ENCODE results near the gene PTPN3. TPM values are rescaled to one million over a fixed set of nuclear protein-coding genes. Genes with fewer than 3 reads are reported as not detected.
A peak's percentile ranks its signal among the peaks of the same experiment; 100 is the strongest.
"Not testable (repeated sequence)": the region's sequence is repeated elsewhere in the genome, so short reads cannot be mapped to it uniquely, and the experiment has no call there.

Gene PTPN3, protein sequence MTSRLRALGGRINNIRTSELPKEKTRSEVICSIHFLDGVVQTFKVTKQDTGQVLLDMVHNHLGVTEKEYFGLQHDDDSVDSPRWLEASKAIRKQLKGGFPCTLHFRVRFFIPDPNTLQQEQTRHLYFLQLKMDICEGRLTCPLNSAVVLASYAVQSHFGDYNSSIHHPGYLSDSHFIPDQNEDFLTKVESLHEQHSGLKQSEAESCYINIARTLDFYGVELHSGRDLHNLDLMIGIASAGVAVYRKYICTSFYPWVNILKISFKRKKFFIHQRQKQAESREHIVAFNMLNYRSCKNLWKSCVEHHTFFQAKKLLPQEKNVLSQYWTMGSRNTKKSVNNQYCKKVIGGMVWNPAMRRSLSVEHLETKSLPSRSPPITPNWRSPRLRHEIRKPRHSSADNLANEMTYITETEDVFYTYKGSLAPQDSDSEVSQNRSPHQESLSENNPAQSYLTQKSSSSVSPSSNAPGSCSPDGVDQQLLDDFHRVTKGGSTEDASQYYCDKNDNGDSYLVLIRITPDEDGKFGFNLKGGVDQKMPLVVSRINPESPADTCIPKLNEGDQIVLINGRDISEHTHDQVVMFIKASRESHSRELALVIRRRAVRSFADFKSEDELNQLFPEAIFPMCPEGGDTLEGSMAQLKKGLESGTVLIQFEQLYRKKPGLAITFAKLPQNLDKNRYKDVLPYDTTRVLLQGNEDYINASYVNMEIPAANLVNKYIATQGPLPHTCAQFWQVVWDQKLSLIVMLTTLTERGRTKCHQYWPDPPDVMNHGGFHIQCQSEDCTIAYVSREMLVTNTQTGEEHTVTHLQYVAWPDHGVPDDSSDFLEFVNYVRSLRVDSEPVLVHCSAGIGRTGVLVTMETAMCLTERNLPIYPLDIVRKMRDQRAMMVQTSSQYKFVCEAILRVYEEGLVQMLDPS
- total RNA-seq = 38.6 TPM
- long read RNA-seq, full-length matches to known transcripts = 2 of 162 reads
- long read RNA-seq, partial matches to known transcripts = 119 of 162 reads
- long read RNA-seq, other reads (novel, unspliced or antisense) = 41 of 162 reads

DNA sequence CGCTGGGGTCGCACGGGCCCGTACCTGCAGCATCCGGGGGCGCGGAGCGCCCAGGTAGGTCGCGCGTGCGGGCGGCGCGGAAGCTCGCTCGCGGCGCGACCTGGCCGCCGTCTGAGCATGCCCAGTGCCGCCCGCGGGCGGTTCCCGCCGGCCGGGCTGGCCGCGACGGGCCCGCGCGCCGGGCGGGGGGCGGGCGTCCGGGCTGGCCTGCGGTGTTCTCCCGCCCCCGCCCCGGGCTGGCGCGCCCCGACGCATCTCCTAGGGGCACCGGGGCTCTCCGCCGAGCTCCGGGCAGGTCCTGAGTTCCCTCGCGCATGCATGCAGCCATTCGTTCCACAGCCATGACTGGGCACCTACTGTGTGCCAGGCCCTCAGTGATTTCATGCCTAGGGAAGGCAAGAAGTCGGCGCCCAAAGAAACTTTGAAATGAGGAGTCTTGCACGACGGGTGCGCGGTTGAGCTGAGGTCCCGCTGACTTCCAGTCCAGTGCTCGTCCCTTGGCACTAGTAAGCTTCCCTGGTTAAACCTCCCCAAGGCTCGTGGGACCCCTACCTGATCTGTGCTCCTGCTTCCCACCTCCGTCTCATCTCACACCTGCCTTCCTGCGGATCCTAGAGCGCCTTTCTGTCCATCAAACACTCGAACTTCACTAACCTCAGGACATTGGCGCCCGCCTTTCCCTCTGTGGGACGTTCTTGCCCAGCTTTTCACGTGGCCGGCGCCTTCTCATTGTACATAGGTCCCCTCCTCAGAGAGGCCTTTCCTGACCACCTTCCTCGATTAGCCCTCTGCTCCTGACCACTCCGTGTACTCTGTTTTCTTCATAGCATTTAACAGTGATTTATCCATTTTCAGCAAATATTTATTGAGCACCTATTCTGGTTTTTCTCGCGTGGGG, at the start of gene PTPN3:
PTPN3 (minus strand) TSS at position 113 of the 898 bp plus-strand sequence. CDS start 34,873 bp downstream, outside the sequence.
- no peak for DNase-seq
- peak; percentile 38 for ATAC-seq (ENCODE audit: poor library complexity)
- intact Hi-C loops (cut with DNase I) = no loop called here

DNA sequence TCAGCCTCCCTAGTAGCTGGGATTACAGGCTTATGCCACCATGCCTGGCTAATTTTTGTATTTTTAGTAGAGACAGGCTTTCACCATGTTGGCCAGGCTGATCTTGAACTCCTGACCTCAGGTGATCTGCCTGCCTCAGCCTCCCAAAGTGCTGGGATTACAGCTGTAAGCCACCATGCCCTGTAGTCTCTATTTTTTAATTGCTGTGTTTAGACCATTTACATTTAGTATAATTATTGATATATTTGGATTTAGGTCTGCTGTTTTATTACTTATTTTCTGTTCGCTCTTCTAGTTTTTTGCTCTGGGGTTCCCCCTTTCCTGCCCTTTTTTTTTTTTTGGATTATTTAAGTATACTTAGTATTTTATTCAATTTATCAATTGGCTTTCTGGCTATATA, 46.8 kb upstream of the PTPN3 start:
- ATAC-seq (ENCODE audit: poor library complexity); intact Hi-C loops (cut with DNase I): not testable (repeated sequence)

DNA sequence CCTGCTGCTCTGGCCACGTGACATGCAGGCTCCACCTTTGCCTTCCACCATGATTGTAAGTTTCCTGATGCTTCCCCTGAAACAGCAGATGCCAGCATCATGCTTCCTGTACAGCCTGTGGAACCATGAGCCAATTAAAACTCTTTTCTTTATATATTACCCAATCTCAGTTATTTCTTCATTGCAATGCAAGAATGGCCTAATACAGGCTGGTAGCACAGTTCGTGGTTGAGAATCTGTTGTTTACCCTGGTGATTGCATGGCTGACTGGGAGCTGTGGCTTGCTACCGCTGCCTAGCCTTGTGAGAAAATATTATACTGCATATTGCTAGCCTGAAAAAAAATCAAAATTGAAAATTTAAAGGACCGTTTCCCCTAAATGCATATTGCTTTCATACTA, 44.8 kb upstream of the PTPN3 start:
- intact Hi-C loops (cut with DNase I) = no loop called here
- DNase-seq = no peak
- ATAC-seq (ENCODE audit: poor library complexity) = no peak

More for the DNA sequence above, 46.8 kb upstream of the PTPN3 start:
- not testable (repeated sequence) for DNase-seq

DNA sequence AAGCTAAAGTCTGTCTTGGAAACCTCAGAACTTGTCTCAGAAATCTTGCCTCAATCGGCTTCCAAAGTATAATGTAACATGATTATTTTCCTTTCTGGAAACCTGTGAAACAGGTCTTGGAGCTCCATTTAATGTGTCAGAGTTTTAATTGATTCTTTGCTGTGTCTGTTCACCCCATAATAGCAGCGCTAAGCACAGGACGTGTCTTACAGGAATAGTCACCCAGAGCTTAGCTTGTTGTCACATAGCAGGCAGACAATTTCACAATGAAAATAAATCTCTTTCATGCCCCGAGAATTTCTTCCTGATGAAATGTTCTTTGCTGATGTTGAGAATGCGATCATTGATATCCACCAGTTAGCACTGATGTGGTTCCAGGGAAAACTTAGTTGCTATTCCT, 40.2 kb upstream of the PTPN3 start:
- intact Hi-C loops (cut with DNase I) = no loop called here
- ATAC-seq (ENCODE audit: poor library complexity) (no peak), DNase-seq (no peak)

DNA sequence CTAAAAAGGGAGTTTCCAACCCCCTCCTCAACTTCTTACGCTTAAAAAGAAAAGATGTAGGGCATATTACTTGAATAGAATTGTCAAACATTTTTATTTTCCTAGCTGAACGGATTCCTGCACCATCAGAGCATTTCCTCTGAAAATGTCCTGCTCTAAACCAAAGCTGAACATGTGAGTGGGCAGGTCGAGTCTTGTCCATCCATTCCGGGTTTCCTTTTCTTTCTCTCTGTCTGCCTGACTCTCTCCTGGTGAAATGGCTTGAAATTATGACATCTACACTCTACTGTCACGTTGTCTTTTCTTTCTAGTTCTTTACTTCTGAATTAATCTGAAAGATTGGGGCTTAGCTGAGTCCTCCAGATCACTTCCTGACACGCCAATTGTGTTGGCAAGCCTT, 39.2 kb upstream of the PTPN3 start:
- no peak for ATAC-seq (ENCODE audit: poor library complexity)
- DNase-seq = no peak
- intact Hi-C loops (cut with DNase I) = no loop called here

DNA sequence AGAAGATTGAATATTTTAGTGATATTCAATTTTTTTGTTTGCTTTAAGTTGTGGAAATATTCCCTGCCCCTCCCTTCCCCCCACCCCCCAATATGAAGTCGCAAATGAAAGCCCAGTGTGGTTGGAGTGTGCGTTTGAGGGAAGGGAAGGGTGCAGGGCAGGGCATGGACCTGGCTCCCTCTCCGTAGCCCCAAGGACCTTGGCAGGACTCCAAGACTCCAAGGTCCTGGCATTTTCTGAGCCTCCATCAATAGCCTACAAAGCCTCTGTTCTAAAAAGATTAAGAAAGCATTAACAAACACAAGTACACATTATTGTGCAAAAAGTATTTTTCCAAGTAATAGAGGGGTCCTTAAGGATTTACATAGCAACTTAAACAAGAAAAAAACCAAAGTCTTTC, 38.8 kb upstream of the PTPN3 start:
- no peak for DNase-seq
- intact Hi-C loops (cut with DNase I) = no loop called here
- no peak for ATAC-seq (ENCODE audit: poor library complexity)

DNA sequence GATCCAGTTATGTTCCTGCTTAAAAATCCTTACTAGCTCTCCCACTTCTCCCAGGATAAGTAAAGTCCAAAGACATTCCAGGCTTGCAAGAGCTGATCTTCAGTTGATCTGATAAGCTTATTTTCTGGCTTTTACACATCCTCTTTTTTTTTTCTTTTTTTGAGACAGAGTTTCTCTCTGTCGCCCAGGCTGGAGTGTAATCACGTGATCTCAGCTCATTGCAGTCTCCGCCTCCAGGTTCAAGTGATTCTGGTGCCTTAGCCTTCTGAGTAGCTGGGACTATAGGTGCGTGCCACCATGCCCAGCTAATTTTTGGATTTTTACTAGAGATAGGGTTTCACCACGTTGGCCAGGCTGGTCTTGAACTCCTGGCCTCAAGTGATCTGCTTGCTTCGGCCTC, 37.3 kb upstream of the PTPN3 start:
- ATAC-seq (ENCODE audit: poor library complexity) = no peak
- intact Hi-C loops (cut with DNase I) = no loop called here
- no peak for DNase-seq

DNA sequence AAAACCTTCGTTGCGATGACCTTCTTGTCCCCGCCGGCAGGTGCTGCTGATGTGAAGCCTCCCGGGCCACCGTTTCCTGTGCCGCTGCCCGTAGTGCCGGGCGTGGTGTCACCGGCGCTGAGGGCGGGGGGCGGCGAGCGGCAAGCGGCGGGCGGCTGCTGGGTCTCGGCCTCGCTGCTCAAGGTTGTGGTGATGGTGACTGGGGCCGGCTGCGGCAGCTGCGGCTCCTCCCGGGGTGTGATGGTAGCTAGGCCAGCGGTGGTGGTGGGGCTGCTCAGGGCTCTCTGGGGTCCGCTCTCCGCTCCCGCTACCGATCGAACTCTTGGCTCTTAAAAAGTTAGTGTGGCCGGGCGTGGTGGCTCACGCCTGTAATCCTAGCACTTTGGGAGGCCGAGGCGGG, 36.0 kb upstream of the PTPN3 start:
- intact Hi-C loops (cut with DNase I) = no loop called here
- DNase-seq (no peak), ATAC-seq (ENCODE audit: poor library complexity) (no peak)

DNA sequence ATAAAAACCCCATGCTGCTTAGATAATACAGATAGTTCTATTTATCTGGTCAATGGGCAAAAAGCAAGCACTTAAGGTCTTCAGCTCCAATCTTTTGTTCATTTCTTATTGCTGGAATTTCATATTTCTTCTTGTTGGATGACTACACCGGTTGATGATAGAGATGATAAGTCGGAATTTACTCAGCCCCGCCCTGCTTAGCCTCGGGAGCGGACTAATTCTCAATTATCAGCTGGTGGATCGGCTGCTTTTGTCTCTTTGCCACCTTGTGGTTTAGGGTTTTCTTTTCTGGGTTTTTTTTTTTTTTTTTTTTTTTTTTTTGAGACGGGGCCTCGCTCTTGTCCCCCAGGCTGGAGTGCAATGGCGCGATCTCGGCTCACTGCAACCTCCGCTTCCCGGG, 34.5 kb upstream of the PTPN3 start:
- ATAC-seq (ENCODE audit: poor library complexity); intact Hi-C loops (cut with DNase I); DNase-seq: not testable (repeated sequence)

DNA sequence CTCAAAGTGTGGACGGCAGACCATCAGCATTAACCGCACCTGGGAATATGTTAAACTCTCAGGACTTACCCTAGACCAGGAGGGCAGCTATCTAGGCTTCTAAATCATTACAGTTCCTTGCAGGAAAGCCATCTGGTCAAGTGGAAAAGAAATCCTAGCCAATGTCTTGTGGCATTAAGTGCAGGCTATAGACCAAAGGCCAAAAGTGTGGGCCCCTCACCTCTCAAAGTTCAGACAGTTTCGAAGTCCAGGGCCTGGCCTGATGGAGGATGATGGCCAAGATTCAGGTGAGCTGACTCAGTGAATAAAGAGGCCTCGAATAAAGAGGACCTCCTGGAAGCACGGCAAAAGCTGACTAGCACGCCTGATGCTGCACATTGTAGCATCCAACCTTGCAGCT, 24.0 kb upstream of the PTPN3 start:
- intact Hi-C loops (cut with DNase I) = no loop called here
- DNase-seq (no peak), ATAC-seq (ENCODE audit: poor library complexity) (no peak)

DNA sequence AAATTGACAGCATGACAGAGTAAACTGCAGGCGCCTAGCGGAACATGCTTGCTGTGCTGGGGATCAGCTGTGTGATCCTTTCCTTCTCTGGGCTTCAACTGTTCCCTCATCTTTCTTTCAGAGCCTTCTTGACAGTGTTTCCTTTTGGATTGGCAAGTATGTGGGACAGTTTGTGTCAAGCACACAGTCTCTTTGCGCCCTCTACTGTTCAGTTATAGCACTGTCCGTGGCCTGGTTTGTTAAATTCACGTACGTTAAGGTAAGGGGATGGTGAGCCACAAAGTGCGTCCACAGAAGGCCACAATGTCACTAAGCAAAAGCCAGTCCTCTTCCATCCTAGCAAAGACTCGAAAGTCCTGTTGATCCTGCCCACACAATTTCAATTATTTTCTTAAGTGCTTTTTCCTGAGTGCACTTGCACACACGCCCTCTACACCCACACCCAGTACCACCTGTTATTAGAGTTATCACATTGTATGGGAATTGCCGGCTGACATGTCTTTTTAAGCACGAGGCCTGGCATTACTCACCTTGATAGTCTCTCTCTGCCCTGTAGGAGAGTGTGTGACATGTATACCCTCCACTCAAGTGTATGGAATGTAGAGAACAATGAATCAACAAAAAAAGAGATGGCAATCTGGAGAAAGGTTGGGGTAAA, 22.5 kb upstream of the PTPN3 start:
- intact Hi-C loops (cut with DNase I) = no loop called here
- DNase-seq (no peak), ATAC-seq (ENCODE audit: poor library complexity) (peak; percentile 95)

DNA sequence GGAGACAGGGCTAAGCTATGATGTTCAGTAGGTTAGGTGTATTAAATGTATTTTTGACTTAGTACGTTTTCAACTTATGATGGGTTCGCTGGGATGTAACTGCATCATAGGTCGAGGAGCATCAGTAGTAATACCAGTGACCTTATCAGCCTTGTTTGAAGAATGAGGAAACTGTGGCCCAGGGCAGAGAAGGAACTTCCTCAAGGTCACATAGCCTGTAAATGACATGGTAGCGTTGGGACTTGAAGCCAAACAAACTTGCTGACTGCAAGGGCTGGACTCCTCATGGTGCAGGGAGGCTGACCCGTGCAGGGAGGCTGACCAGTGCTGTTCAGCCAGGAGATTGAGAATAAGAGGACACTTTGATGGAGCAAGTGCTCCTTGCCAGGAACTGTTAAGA, 21.3 kb upstream of the PTPN3 start:
- ATAC-seq (ENCODE audit: poor library complexity) = no peak
- DNase-seq = no peak
- intact Hi-C loops (cut with DNase I) = no loop called here

DNA sequence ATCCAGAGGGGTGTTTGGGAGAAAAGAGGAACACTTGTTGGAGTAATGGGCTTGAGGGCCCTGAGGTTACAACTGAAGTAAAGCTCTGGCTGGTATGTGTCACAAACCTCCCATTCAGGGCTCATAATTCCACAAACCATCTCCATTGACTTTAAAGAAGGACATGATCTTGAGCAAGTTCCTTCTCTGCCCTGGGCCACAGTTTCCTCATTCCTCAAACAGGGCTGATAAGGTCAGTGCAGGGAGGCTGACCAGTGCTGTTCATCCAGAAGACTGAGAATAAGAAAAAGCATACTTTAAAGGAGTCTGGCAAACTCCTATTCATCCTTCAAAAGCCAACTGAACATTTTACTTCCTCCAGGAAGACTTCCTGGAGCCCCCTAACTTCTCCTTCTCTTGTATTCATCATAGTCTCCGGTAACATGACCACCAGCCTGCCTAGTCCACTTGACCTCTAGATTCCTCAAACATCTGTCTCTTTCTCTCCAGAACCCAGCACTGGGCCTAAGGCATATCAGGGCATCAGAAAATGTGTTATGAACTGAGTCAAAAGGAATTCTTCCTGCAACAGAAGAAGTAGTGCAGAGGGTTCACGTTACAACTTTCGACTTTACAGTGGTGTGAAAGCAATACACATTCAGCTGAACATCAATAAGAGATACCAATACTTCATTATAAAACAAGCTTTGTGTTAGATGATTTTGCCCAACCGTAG, 20.7 kb upstream of the PTPN3 start:
- DNase-seq = no peak
- intact Hi-C loops (cut with DNase I) = no loop called here
- no peak for ATAC-seq (ENCODE audit: poor library complexity)

DNA sequence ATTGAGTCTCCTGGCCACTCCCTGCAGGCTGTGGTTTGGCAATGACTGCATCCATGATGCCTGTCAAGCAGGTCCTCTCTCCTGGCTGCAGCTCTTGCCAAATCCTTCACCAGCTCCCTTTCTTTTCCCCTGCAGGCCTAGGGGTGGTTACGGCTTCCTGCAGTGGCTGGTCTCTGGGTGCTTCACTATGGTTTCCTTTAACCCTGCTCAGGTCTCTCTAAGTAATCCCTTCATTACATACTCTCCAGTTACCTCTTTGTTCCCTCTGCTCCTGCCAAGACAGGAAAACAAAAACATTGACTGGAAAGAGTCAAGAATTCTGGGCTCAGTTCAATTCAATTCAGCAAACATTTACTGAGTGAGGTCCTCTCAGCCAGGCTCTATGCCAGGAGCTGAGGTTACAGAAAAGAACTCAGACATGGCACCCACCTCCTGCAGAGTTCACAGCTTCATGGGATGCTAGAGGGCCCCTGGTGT, 19.8 kb upstream of the PTPN3 start:
- ATAC-seq (ENCODE audit: poor library complexity) (no peak), DNase-seq (no peak)
- intact Hi-C loops (cut with DNase I) = no loop called here

DNA sequence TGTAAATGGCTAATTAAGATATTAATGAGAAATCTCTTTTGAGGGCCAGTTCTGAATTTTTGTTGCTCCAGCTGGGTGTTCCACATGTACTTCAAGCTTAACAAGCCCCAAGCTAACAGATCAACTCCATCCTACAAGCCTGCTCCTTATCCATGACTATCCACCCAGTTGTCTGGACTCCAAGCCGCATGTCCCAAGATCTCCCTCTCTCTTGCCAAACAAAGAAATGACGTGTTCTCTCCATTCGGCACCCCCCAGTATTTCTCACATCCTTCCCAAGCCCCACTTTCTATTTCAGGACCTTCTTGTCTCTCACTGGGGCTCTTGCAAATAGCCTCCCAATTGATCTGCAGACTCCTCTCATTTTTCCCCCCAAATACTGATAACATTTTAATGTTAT, 15.8 kb upstream of the PTPN3 start:
- no peak for DNase-seq
- no peak for ATAC-seq (ENCODE audit: poor library complexity)
- intact Hi-C loops (cut with DNase I) = no loop called here

DNA sequence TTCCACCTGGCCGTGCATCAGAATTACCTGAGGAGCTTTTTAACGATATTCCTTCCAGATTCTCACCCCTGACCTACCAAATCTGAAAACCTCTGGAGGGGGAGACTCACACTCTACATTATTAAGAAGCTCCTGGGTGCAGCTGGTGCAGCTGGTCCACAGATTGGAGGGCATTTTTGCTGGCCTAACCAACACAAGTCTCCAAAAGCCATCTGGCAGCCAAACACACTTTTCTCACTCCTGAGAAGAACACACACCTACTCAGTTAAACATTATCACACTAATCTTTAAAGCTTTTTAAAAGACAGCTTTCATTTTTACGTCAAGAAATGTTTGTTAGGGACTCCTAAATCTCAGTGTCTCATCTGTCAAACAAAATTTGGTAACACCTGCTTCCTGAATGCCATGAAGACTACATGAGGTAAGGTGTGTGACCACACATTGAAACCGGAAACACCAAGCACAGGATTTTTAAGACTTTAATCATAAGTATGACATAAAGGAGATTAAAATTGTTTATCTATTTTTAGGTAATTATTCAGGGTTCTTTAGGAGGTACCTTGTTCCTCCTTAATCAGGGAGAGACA, 14.2 kb upstream of the PTPN3 start:
- no peak for DNase-seq
- intact Hi-C loops (cut with DNase I) = no loop called here
- no peak for ATAC-seq (ENCODE audit: poor library complexity)

DNA sequence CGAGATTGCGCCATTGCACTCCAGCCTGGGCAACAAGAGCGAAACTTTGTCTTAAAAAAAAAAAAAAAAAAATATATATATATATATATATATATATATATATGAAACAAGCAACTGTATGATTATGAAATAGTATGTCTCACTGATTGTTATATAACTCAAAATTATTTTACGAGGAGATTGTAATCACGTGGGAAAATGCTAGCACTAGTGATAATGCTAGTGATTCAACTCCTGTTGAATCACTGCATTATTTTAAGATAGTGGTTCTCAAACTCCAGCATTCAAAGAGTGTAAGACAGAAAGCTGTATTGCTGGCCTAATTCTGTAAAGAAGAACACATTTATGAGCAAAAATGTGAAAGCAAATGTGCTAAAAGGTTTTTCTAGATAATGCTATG, 12.4 kb upstream of the PTPN3 start:
- no peak for DNase-seq
- no peak for ATAC-seq (ENCODE audit: poor library complexity)
- intact Hi-C loops (cut with DNase I) = no loop called here

Data from Right ventricle myocardium superior (tissue), 1 donor.